ENCODE results near the gene FER.

The FER gene

GRCh38 chr5:109063223-109063622 is 315.5 kb downstream of the FER start:
- no peak for DNase-seq (ENCODE audit: low spot score)
- no peak for TF ChIP-seq CTCF (conservative IDR thresholded peaks at IDR 0.05; ENCODE audit: low read depth)
- H3K27ac ChIP-seq, result no peak overlapping the region
- CTCF ChIA-PET, result no interaction called here
- POLR2A ChIA-PET (ENCODE audit: low non-redundant PET), result no interaction called here

- CTCF ChIA-PET, result no interaction called here
Measured at GRCh38 chr5:109076741-109077140, 329.0 kb downstream of the FER start.

GRCh38 chr5:109078448-109078847 is 330.8 kb downstream of the FER start:
- no peak overlapping the region for H3K27ac ChIP-seq
- no peak for DNase-seq (ENCODE audit: low spot score)
- no peak for TF ChIP-seq CTCF (conservative IDR thresholded peaks at IDR 0.05; ENCODE audit: low read depth)
- POLR2A ChIA-PET (ENCODE audit: low non-redundant PET), result no interaction called here
- CTCF ChIA-PET, result no interaction called here

More at GRCh38 chr5:109076741-109077140, 329.0 kb downstream of the FER start:
- TF ChIP-seq CTCF (conservative IDR thresholded peaks at IDR 0.05; ENCODE audit: low read depth), result no peak
- H3K27ac ChIP-seq, result no peak overlapping the region
- no peak for DNase-seq (ENCODE audit: low spot score)
- POLR2A ChIA-PET (ENCODE audit: low non-redundant PET), result no interaction called here

- ChIA-PET POLR2A (ENCODE audit: low non-redundant PET) (no interaction called here), CTCF (no interaction called here)
- no peak for DNase-seq (ENCODE audit: low spot score)
- H3K27ac ChIP-seq, result no peak overlapping the region
- no peak for TF ChIP-seq CTCF (conservative IDR thresholded peaks at IDR 0.05; ENCODE audit: low read depth)
Measured at GRCh38 chr5:109080481-109080880, 332.8 kb downstream of the FER start.

GRCh38 chr5:109080896-109081295 is 333.2 kb downstream of the FER start:
- no peak overlapping the region for H3K27ac ChIP-seq
- DNase-seq (ENCODE audit: low spot score), result no peak
- TF ChIP-seq CTCF (conservative IDR thresholded peaks at IDR 0.05; ENCODE audit: low read depth), result no peak
- CTCF ChIA-PET, result no interaction called here
- POLR2A ChIA-PET (ENCODE audit: low non-redundant PET), result no interaction called here

GRCh38 chr5:109083937-109084336 is 336.2 kb downstream of the FER start:
- H3K27ac ChIP-seq, result no peak overlapping the region
- TF ChIP-seq CTCF (conservative IDR thresholded peaks at IDR 0.05; ENCODE audit: low read depth), result no peak
- DNase-seq (ENCODE audit: low spot score), result peak; percentile 42
- ChIA-PET CTCF (no interaction called here), POLR2A (ENCODE audit: low non-redundant PET) (no interaction called here)

GRCh38 chr5:109089191-109089590 is 341.5 kb downstream of the FER start:
- CTCF ChIA-PET, result no interaction called here
- no peak for TF ChIP-seq CTCF (conservative IDR thresholded peaks at IDR 0.05; ENCODE audit: low read depth)
- DNase-seq (ENCODE audit: low spot score), result no peak
- POLR2A ChIA-PET (ENCODE audit: low non-redundant PET), result no interaction called here
- H3K27ac ChIP-seq, result no peak overlapping the region
